ENCODE data around the gene RBCK1.

RBCK1 gene

DNA sequence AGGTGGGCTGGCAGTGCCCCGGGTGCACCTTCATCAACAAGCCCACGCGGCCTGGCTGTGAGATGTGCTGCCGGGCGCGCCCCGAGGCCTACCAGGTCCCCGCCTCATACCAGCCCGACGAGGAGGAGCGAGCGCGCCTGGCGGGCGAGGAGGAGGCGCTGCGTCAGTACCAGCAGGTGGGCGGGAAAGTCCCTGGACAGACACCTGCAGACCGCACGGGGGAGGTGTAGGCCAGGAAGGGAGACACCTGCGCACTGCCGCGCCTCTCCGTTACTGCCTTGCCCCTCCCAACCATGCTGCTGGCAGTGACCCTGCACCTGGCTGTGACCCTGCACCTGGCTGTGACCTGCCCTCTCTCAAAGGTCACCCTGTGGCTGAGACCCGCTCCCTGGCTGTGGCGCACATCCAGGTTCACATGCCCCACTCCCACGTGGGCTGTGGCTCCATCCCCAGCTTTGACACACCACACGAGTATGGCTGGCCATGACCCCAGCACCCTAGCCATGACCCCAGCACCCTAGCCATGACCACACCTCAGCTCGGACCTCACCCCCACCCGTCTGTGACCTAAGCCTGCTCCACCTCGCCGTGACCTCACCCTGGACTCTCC is 11.6 kb downstream of the RBCK1 start:
- no peak for ATAC-seq
- TF ChIP-seq CSDC2 (CRISPR knock-in tag; IDR thresholded peaks at IDR 0.05), result no peak
- TF ChIP-seq, protein P1, sequence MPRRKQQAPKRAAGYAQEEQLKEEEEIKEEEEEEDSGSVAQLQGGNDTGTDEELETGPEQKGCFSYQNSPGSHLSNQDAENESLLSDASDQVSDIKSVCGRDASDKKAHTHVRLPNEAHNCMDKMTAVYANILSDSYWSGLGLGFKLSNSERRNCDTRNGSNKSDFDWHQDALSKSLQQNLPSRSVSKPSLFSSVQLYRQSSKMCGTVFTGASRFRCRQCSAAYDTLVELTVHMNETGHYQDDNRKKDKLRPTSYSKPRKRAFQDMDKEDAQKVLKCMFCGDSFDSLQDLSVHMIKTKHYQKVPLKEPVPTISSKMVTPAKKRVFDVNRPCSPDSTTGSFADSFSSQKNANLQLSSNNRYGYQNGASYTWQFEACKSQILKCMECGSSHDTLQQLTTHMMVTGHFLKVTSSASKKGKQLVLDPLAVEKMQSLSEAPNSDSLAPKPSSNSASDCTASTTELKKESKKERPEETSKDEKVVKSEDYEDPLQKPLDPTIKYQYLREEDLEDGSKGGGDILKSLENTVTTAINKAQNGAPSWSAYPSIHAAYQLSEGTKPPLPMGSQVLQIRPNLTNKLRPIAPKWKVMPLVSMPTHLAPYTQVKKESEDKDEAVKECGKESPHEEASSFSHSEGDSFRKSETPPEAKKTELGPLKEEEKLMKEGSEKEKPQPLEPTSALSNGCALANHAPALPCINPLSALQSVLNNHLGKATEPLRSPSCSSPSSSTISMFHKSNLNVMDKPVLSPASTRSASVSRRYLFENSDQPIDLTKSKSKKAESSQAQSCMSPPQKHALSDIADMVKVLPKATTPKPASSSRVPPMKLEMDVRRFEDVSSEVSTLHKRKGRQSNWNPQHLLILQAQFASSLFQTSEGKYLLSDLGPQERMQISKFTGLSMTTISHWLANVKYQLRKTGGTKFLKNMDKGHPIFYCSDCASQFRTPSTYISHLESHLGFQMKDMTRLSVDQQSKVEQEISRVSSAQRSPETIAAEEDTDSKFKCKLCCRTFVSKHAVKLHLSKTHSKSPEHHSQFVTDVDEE (CRISPR knock-in tag; IDR thresholded peaks at IDR 0.05), result no peak
- TF ChIP-seq ZNF70 (CRISPR knock-in tag; IDR thresholded peaks at IDR 0.05), result no peak
- TF ChIP-seq TCF4 (CRISPR knock-in tag; IDR thresholded peaks at IDR 0.05; ENCODE audit: borderline replicate concordance), result no peak
- TF ChIP-seq, protein P2, sequence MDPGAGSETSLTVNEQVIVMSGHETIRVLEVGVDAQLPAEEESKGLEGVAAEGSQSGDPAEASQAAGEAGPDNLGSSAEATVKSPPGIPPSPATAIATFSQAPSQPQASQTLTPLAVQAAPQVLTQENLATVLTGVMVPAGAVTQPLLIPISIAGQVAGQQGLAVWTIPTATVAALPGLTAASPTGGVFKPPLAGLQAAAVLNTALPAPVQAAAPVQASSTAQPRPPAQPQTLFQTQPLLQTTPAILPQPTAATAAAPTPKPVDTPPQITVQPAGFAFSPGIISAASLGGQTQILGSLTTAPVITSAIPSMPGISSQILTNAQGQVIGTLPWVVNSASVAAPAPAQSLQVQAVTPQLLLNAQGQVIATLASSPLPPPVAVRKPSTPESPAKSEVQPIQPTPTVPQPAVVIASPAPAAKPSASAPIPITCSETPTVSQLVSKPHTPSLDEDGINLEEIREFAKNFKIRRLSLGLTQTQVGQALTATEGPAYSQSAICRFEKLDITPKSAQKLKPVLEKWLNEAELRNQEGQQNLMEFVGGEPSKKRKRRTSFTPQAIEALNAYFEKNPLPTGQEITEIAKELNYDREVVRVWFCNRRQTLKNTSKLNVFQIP (CRISPR knock-in tag; IDR thresholded peaks at IDR 0.05; ENCODE audit: borderline replicate concordance, low read depth), result no peak
- TF ChIP-seq ZNF8 (CRISPR knock-in tag; IDR thresholded peaks at IDR 0.05), result no peak
- no peak for TF ChIP-seq BACH2 (CRISPR knock-in tag; IDR thresholded peaks at IDR 0.05; ENCODE audit: borderline replicate concordance)
- no peak for TF ChIP-seq RARB (CRISPR knock-in tag; IDR thresholded peaks at IDR 0.05)
- TF ChIP-seq, protein P3, sequence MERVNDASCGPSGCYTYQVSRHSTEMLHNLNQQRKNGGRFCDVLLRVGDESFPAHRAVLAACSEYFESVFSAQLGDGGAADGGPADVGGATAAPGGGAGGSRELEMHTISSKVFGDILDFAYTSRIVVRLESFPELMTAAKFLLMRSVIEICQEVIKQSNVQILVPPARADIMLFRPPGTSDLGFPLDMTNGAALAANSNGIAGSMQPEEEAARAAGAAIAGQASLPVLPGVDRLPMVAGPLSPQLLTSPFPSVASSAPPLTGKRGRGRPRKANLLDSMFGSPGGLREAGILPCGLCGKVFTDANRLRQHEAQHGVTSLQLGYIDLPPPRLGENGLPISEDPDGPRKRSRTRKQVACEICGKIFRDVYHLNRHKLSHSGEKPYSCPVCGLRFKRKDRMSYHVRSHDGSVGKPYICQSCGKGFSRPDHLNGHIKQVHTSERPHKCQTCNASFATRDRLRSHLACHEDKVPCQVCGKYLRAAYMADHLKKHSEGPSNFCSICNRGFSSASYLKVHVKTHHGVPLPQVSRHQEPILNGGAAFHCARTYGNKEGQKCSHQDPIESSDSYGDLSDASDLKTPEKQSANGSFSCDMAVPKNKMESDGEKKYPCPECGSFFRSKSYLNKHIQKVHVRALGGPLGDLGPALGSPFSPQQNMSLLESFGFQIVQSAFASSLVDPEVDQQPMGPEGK (CRISPR knock-in tag; IDR thresholded peaks at IDR 0.05; ENCODE audit: borderline replicate concordance), result no peak

DNA sequence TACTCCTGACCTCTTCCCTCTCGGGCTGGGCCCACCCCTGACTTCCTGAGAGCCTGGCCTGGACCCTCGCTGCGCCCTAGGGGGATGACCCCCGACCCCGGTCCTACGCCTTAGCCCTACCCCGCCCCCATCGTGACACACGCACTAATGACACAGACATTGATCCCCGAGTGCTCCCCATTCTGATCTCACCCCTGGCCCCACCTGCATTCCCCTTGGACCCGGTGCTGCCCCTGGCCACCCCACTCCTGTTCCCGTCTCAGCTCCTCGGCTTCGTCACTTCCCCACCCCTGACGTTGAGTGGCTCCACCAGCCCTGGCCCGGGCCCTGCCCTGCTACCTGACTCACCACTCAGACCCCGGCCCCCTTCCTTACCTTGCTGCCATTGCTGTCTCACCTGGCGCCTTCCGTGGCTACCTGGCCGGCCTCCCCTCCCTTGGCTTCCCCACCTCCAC is 12.1 kb downstream of the RBCK1 start:
- TF ChIP-seq GLIS3 (CRISPR knock-in tag; IDR thresholded peaks at IDR 0.05) (no peak), ZFP30 (CRISPR knock-in tag; IDR thresholded peaks at IDR 0.05) (no peak), RARB (CRISPR knock-in tag; IDR thresholded peaks at IDR 0.05) (no peak), OSR1 (CRISPR knock-in tag; IDR thresholded peaks at IDR 0.05) (no peak), ARNTL (CRISPR knock-in tag; IDR thresholded peaks at IDR 0.05; ENCODE audit: borderline replicate concordance, low read depth) (no peak), ISL1 (CRISPR knock-in tag; IDR thresholded peaks at IDR 0.05) (no peak)
- TF ChIP-seq, protein P4, sequence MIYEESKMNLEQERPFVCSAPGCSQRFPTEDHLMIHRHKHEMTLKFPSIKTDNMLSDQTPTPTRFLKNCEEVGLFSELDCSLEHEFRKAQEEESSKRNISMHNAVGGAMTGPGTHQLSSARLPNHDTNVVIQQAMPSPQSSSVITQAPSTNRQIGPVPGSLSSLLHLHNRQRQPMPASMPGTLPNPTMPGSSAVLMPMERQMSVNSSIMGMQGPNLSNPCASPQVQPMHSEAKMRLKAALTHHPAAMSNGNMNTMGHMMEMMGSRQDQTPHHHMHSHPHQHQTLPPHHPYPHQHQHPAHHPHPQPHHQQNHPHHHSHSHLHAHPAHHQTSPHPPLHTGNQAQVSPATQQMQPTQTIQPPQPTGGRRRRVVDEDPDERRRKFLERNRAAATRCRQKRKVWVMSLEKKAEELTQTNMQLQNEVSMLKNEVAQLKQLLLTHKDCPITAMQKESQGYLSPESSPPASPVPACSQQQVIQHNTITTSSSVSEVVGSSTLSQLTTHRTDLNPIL (CRISPR knock-in tag; IDR thresholded peaks at IDR 0.05; ENCODE audit: low read depth), result no peak
- ATAC-seq, result peak; percentile 19; the same call in 2 of the 3 replicates

DNA sequence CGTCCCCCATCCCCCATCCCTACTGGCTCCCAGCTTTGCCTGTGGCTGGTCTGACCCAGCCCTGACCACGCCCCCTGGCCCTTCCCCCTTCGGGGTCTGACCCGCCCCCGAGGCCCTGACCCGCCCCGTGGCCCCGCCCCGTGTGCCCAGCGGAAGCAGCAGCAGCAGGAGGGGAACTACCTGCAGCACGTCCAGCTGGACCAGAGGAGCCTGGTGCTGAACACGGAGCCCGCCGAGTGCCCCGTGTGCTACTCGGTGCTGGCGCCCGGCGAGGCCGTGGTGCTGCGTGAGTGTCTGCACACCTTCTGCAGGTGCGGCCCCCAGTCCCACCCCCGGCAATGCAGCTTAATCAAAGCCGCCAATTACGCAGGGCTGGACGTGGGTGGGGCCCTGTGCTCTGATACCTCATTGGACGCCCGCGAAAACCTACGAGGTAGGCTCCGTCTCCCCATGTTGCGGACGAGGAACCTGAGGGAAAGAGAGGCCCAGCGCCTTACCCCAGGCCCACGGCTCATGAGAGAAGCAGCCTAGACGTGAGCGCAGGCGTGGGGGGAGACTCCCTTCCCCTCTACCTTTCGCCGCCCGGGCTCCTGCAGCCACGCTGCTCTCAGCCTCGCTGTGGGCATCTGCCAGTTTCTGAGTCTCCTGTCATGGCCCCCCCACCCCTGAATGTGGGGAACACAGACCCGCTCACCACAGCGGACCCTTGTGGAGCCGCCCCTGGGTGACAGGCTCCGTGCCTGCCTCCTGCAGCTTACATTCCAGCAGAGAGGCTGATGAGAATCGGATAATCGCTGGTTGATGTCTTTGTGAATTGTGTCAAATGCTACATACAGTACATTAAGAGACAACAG is 12.8 kb downstream of the RBCK1 start:
- ATAC-seq, result peak; percentile 45; the same call in 2 of the 3 replicates
- TF ChIP-seq OSR1 (CRISPR knock-in tag; IDR thresholded peaks at IDR 0.05) (no peak), ZFP3 (CRISPR knock-in tag; IDR thresholded peaks at IDR 0.05) (no peak), ZFP30 (CRISPR knock-in tag; IDR thresholded peaks at IDR 0.05) (no peak), CSDC2 (CRISPR knock-in tag; IDR thresholded peaks at IDR 0.05) (no peak), ZNF565 (CRISPR knock-in tag; conservative IDR thresholded peaks at IDR 0.05; ENCODE audit: low read depth) (no peak), BACH2 (CRISPR knock-in tag; IDR thresholded peaks at IDR 0.05; ENCODE audit: borderline replicate concordance) (no peak), ARNTL (CRISPR knock-in tag; IDR thresholded peaks at IDR 0.05; ENCODE audit: borderline replicate concordance, low read depth) (no peak), ISL1 (CRISPR knock-in tag; IDR thresholded peaks at IDR 0.05) (no peak), TCF4 (CRISPR knock-in tag; IDR thresholded peaks at IDR 0.05; ENCODE audit: borderline replicate concordance) (no peak), TOX (CRISPR knock-in tag; IDR thresholded peaks at IDR 0.05; ENCODE audit: borderline replicate concordance) (no peak), GLIS3 (CRISPR knock-in tag; IDR thresholded peaks at IDR 0.05) (no peak)
- TF ChIP-seq, protein P4 (CRISPR knock-in tag; IDR thresholded peaks at IDR 0.05; ENCODE audit: low read depth), result no peak
- TF ChIP-seq, protein P2 (CRISPR knock-in tag; IDR thresholded peaks at IDR 0.05; ENCODE audit: borderline replicate concordance, low read depth), result no peak
- TF ChIP-seq, protein P3 (CRISPR knock-in tag; IDR thresholded peaks at IDR 0.05; ENCODE audit: borderline replicate concordance), result no peak

Measured in SK-N-SH treated with all-trans-retinoic acid at 6 μM for 48 hours (cell line).